CD4-positive, alpha-beta T cell treated with Interleukin-21 for 1 hour (primary cell): ENCODE data around the gene SHANK3.
"Not testable (repeated sequence)": the region's sequence is repeated elsewhere in the genome, so short reads cannot be mapped to it uniquely, and the experiment has no call there.

Experiments used
- DNase-seq: peaks from one replicate; pipeline ENCODE4 v3.0.0-alpha.2; 2020

SHANK3 gene

GRCh38 chr22:50654664-50655063 lies 18.0 kb upstream of the SHANK3 start:
- not testable (repeated sequence) for DNase-seq

GRCh38 chr22:50656122-50657070 lies 16.2 kb upstream of the SHANK3 start:
- DNase-seq: no peak

GRCh38 chr22:50657925-50658324 lies 14.7 kb upstream of the SHANK3 start:
- no peak for DNase-seq

- DNase-seq: not testable (repeated sequence)
These were observed 12.9 kb upstream of the SHANK3 start for GRCh38 chr22:50659711-50660110.

GRCh38 chr22:50660306-50660705 lies 12.3 kb upstream of the SHANK3 start:
- no peak for DNase-seq

- no peak for DNase-seq
These were observed 7.4 kb upstream of the SHANK3 start for GRCh38 chr22:50665212-50665611.

- no peak for DNase-seq
These were observed 6.9 kb upstream of the SHANK3 start for GRCh38 chr22:50665738-50666137.

- no peak for DNase-seq
These were observed 2.1 kb upstream of the SHANK3 start for GRCh38 chr22:50670513-50670912.

- no peak for DNase-seq
These were observed 1.6 kb upstream of the SHANK3 start for GRCh38 chr22:50670914-50671538.

GRCh38 chr22:50671641-50672040 lies 982 bp upstream of the SHANK3 start:
- no peak for DNase-seq

- no peak for DNase-seq
These were observed 582 bp upstream of the SHANK3 start for GRCh38 chr22:50672041-50672440.

GRCh38 chr22:50673231-50674129 lies 857 bp downstream of the SHANK3 start:
- peak; percentile 26 for DNase-seq

- no peak for DNase-seq
These were observed 1.5 kb downstream of the SHANK3 start for GRCh38 chr22:50674130-50674500.

- DNase-seq: peak; percentile 2
These were observed 2.3 kb downstream of the SHANK3 start for GRCh38 chr22:50674606-50675552.

GRCh38 chr22:50675553-50676179 lies 3.0 kb downstream of the SHANK3 start:
- no peak for DNase-seq

GRCh38 chr22:50676180-50676636 lies 3.6 kb downstream of the SHANK3 start:
- no peak for DNase-seq

- DNase-seq: no peak
These were observed 4.3 kb downstream of the SHANK3 start for GRCh38 chr22:50676661-50677492.

GRCh38 chr22:50677493-50678217 lies 5.0 kb downstream of the SHANK3 start:
- DNase-seq: no peak

- DNase-seq: no peak
These were observed 5.6 kb downstream of the SHANK3 start for GRCh38 chr22:50678218-50678650.
